ENCODE measurements around the gene SF3B5.
"Not testable (repeated sequence)": the region's sequence is repeated elsewhere in the genome, so short reads cannot be mapped to it uniquely, and the experiment has no call there.

SF3B5 gene

DNA sequence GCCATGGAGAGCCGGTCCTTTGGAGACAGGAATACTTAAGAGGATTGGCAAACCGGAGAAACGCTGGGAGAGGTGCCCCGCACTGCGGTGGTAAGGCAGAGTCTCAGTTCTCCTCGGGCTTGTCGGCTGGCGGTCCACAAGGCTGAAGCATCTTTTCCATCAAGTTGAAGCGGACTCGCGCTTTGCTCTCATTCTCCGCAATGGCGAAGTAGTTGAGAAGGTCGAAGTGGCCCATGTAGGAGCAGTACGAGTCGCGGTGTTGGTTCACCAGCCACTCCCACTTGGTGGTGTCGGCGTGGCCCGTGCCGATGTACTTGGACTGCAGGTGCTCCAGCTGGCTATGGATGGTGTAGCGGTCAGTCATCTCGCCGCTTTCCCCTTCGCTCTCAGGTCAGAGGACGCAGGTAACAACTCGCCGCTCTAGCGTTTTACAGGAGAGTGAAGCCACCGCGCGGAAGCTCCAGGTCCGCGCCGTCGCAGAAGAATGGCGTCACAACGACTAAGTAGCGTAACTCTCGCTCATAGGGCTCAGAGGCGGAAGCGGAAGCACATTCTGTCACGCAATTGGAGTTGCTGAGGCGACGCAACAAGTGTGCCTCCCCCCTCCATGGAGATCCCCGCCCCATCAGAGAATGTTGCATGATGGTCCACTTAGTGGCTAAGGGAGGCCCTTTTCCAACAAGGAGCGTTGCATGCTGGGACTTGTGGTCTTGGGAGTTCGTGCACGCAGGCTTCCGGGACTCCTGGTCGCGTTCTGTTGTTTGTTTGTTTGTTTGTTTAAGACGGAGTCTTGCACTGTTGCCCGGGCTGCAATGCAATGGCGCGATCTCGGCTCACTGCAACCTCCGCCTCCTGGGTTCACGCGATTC lies at the start of gene SF3B5:
SF3B5 (minus strand) TSS at position 440 of the 869 bp plus-strand sequence; CDS start at position 364, 76 bp downstream.
- peak; percentile 92 for DNase-seq (ENCODE audit: low spot score)

DNA sequence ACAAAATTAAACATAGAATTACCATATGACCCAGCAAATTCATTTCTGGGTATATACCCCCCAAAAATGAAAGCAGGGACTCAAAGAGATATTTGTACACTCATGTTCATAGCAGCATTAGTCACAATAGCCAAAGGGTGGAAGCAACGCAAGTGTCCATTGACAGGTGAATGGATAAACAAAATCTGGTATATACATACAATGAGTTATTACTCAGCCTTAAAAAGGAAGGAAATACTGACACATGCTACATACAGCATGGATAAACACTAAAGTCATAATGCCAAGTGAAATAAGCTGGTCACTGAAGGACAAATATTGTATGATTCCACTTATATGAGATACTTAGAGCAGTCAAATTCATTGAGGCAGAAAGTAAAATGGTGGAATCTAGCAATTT lies 49.6 kb upstream of the SF3B5 start:
- no peak for DNase-seq (ENCODE audit: low spot score)

DNA sequence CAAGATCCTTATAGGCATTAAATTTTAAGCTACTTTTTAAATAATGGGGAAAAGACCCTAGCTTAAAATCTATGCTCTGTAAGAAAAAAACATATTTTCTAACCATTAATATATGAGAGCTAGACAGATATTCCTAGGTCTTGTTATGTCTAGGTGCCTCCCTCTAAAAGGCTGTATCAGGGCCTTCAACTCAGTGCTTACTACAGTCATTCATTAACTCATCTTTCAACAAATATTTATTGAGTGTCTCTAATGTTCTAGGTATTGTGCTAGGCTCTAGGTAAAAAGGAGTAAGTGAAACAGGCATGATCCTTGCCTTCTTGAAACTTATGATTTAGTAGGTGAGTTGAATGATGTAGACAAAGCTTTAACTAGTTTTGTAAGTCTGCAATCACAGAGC lies 48.5 kb upstream of the SF3B5 start:
- no peak for DNase-seq (ENCODE audit: low spot score)

DNA sequence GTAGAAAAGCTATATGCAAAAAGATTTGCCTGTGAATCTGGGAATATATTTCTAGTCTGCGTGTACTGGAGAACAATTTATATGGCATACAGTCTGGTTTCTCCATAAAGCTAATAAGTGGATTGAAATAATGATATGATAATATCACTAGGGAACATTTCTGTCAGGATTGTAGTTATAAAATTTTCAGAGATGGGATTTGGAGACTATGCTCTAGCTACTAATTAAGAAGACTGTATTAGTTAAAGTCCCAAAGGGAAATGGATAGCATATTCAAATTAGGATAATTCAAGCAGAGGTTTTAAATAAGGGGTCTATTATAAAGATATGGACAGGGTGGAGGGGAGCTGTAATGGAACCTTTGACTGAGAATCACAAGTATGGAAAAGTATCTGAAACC lies 47.7 kb upstream of the SF3B5 start:
- no peak for DNase-seq (ENCODE audit: low spot score)

DNA sequence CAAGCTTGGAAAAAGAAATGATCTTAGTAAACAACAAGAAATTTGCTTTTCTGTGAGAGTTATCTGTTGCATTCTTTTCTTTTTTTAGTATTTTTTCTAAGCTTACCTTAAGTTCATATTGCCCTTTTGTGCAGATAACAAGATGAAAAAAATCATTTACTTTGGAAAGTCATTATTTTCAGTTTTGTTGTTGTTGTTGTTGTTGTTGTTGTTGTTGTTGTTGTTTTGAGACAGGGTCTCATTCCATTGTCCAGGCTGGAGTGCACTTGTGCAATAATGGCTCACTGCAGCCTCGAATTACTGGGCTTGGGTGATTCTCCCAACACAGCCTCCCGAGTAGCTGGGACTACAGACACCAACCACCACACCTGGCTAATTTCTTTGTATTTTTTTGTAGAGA lies 46.1 kb upstream of the SF3B5 start:
- DNase-seq (ENCODE audit: low spot score) = no peak

DNA sequence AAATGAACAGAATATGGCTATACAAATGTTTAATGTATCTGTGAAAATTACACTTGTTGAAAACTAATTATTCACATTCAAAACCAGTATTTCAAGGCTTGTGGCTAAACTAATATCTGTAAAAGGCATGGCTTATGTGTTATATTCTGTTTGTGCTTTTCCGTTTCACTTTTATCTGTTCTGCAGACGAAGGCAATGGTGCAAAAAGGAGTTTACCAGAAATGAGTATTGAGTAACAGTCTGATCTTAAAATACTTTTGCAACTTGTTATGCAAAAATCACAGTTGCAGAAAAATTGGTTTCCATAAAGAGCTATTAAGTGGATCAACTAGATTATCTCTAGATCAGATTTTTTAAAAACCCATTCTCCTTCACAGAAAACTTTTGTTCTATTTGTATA lies 45.5 kb upstream of the SF3B5 start:
- no peak for DNase-seq (ENCODE audit: low spot score)

DNA sequence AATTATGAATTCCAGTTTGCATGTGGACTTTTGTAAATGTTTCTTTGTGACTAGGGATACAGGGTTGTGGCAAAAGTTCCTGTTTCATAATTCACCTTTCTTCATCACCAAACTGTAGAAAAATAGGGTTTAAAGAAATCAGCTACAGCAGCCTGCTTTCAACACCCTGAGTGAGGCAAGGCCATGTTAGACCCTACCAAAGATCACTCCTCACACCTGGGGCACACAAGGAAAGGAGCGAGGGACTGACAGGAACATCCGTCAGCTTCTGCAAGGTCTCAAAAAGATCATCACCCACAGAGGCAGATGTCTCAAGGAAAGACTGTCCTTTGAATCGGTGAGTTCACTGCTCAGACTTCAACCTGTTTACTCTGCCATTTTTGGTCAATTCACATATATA lies 44.4 kb upstream of the SF3B5 start:
- DNase-seq (ENCODE audit: low spot score) = no peak

DNA sequence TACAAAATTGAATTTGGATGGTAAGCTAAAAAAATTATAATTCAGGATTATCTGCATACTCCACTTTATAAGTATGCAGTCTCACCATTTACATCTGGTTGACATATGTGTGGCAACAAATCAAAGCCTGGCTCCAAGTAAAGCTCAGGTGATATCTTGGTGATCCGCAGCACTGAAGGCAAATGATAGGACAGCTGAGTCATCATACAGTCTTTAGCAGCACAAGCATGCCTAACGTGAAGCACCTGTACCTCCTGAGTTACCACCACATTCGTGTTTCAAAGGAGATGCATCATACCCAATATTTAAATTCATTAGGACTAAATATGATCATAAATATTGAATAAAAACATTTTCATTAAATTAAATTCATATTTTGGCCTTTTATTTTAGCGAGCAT lies 43.2 kb upstream of the SF3B5 start:
- no peak for DNase-seq (ENCODE audit: low spot score)

DNA sequence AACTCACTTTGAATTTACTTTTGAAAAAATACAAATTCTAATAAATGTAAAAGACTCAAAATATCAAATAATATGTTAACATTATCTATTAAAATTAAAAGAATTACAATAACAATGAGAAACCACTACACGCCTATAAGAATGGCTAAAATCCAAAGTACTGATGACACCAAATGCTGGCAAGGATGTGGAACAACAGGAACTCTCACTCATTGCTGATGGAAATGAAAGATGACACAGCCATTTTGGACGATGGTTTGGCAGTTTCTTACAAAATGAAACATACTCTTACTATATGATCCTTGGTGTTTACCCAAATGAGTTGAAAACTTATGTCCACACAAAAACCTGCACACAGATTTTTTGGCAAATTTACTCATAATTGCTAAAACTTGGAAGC lies 39.4 kb upstream of the SF3B5 start:
- DNase-seq (ENCODE audit: low spot score) = no peak

DNA sequence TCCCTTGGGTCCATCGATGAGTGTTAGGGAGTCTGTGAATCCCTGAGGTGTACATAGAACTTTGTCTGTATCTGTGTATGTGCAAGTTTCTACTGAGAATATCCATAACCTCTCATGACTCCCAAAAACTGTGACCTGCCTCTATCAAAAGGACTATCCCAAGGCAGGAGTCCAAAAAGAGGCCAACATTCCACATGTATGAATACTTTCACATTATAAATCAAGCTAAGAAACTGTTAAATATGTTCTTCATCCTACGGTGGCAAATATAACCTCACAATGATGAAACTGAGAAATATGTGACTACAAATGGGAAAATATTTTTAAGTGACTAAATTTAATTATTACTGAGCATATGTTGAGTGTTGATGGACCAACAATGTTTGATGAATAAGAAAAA lies 38.8 kb upstream of the SF3B5 start:
- no peak for DNase-seq (ENCODE audit: low spot score)

DNA sequence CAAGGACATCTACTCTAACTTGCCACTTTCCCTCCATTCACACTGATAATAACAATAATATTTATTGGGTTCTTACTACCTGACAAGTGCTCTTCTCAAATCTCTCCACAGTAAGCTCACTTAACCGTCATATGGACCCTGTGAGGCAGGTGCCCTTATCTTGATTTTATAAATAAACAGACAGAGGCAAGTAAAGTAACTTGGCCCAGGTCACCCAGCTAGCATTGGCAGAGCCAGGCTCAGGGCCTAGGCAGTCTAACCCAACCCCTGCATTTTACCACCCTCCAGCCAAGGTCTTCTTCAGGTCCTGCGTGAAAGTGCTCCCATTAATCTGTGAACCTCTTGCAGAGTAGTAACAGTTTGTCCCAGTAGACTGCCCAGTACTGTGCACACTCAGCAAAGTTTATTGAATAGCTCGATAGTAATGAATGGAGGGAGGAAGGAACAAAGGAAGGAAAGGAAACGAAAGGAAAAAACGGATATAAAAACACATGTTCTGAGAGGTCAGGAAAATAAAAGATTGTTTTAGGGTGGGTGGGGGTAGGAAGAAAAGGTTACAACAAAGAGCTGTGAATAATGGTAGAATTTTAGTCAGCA lies 38.0 kb upstream of the SF3B5 start:
- DNase-seq (ENCODE audit: low spot score) = no peak

DNA sequence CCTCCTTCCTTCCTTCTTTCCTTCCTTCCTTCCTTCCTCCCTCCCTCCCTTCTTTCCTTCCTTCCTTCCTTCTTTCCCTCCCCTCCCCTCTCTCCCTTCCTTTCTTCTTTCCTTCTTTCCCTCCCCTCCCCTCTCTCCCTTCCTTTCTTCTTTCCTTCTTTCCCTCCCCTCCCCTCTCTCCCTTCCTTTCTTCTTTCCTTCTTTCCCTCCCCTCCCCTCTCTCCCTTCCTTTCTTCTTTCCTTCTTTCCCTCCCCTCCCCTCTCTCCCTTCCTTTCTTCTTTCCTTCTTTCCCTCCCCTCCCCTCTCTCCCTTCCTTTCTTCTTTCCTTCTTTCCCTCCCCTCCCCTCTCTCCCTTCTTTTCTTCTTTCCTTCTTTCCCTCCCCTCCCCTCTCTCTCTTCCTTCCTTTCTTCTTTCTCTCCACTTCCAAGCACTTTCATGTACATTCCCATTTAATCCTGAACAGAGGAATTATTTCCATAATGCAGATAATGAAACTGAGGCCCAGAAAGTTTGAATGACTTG lies 36.9 kb upstream of the SF3B5 start:
- DNase-seq (ENCODE audit: low spot score) = not testable (repeated sequence)

DNA sequence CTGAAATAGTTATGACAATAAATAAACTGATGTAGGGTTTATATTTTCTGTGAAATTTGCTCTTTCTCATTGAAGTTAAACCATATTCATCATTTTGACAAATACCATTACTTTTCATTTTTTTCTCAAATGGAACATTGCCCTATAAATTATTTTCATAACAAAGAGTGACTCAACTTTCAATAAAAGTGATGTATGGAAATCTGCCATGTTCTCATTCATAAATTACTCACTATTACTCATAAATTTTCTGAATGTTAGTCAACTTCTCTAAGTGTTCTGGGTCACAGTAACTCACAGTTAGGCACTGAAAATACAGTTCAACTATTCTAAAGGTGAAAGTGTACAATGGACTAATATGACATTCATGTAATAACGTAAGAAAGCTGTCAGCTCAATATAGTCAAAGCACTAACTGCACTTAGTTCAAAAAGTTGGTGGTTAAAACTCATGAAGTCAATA lies 35.9 kb upstream of the SF3B5 start:
- peak; percentile 18 for DNase-seq (ENCODE audit: low spot score)

DNA sequence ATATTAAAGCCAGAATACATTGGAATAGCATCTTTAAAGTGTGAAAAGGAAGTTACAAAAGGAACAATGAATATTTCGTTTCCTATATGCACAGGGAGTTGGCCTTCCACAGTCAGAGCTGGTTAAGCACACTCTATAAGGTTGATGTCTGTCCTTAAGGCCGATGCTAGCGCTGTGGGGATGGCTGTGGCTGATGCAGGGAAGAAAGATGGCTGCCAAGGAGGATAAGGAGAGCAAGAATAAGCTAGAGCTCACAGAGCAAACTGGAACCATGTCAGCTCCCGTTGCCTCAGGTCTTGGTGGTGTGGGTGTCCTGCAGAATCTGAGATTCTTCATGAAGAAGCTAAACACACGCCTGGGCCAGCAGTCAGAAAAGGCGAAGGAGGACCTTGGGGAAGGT lies 34.1 kb upstream of the SF3B5 start:
- no peak for DNase-seq (ENCODE audit: low spot score)

DNA sequence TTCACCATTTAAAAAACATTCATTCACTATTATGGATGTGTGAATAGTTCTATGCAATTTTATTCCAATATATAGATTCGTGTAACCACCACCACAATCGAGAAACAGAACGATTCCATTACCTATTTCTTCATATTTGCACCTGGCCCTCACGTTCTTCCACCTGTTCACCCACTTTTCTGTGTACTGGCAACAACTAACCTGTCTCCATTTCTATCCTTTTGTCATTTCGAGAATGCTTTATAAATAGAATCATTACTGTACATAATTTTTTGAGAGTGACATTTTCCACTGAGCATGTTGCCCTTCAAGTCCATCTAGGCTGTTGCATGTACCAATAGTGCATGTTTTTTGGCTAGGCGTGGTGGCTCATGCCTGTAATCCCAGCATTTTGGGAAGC lies 31.7 kb upstream of the SF3B5 start:
- no peak for DNase-seq (ENCODE audit: low spot score)

DNA sequence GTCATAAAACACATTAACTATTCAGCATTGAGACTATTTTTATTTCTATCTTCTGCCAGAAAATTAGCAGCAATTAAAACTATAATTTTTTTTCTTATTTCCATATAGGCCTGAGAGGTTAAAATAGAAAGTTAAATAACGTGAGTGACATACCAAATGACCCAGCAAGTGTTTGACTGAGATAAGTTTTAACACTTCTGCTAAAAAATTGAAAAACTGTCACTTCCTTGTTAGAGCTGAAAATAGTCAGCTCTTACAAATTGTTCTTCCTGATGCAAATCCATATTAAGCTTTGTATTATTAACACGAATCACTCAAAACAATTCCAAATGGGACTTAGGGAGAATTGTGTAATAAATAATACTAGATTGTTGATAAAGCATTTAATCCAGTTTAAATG lies 28.5 kb upstream of the SF3B5 start:
- no peak for DNase-seq (ENCODE audit: low spot score)

DNA sequence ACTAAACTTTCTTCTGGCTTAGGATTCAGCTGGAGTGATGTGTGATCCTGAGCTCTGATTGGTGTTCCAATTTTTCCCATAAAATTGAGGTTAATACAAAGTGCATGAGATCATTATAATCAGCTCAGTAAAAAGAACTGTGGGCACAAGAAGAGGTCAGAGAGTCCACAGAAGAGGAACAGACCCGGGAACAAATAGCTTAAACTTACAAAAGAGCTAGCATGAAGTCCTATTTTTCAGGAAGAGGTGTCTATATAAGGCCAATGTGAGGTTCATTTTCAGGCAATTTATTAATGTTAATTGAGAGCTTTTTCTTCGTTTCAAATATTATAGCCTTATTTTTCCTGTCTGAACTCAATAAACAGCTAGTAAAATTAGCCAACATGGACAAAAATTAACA lies 28.0 kb upstream of the SF3B5 start:
- no peak for DNase-seq (ENCODE audit: low spot score)

DNA sequence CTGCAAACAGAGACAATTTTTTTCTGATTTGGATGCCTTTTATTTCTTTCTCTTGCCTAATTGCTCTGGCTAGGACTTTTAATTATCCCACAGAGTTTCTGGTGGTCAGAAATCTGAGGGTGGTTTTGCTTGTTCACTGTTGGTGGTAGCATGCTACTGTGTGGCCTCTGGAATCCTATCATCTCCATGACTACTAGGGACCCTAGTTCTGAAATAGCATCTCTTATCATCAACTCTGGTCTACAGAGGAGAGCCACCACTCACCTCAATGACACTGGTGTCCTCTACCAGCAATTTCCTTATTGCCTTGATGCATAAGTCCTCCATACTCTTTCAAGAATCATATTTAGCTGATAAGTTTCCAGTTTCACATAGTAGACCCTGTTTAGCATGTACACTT lies 27.5 kb upstream of the SF3B5 start:
- no peak for DNase-seq (ENCODE audit: low spot score)

DNA sequence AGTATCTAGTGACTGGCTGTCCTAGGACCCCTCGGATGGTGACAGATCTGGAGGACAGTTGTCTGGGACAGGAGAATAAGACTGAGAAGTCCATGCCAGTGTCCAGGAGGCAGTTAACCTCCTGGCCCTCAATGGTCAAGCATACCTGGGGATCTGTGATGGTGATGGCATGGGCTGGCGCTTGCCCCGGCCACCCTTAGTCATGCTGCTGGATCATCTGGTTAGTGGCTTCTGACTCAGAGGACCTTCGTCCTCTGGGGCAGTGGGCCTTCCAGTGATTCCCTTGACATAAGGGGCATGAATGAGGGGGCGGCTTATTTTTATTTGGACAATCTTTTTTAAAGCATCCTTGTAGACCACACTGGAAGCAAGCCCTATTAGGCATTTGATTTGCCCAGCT lies 24.0 kb upstream of the SF3B5 start:
- no peak for DNase-seq (ENCODE audit: low spot score)

DNA sequence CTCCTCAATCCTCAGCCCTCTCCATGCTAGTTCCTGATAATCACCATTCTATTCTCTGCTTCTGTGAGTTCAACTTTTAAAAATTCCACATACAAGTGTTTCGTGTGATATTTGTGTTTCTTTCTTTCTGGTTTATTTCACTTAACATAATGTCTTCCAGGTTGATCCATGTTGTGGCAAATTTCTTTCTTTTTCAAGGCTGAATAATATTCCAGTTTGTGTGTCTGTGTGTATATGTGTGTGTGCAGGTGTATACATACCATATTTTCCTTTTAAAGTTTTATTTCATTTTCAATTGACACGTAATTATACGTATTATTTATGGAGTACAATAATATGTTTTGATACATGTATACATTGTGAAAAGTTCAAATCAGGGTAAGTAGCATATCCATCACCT lies 19.8 kb upstream of the SF3B5 start:
- DNase-seq (ENCODE audit: low spot score) = no peak

DNA sequence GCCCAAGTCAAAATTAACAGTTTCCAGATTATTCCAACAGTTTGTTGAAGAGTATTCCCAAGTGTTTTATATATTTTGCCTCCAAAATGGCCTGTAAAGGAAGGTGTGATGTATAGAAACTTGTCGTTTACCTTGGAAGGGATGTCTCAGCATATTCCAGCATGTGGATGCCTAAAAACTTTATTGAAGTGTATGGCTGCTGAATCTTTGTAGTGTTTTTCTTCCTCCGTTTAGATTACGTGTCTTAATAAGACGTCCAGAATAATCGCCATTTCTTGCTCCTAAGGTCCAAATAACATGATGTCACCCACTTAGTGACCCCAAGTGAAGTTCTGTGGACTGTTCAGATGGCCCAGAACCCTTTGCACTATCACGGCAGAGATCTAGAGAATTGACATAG lies 18.0 kb upstream of the SF3B5 start:
- DNase-seq (ENCODE audit: low spot score) = no peak

DNA sequence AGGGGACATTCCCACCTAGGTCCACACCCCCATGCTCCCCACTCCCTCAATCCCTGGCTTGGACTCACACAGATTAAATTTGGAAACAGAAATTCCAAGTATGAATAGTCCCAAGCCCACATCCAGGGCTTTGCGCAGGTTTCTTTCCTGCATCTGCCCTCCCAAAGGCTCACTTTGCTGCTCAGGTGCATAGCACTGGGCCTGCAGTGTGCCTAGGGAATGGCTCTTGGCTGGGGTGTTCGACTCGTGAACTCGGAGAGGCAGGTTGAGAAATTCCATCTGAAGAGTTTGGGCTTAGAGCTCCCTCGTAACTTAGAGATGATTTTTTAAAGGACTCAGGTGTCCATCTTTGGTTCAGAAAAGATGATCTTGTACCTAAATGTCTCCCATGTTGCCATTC lies 14.8 kb upstream of the SF3B5 start:
- no peak for DNase-seq (ENCODE audit: low spot score)

DNA sequence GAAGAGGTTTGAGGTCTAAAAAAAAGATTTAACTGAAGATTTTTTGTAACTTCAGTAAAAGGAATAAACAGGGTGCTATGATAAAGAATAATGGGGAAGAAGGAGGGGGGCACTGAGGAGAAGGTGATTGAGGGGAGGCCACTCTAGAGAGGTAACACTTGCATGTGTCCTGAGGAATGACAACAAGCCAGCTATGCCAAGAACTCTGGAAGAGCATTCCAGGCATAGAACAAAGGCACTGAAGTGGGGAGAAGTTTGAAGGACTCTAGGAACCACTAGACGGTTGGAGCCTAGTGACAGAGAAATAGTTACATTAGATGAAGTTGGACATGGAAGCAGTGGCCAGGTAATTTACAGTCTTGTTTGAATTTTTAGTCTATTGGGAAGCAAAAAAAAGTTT lies 10.8 kb upstream of the SF3B5 start:
- DNase-seq (ENCODE audit: low spot score) = no peak
